Spinal cord (tissue), 10 donors: ENCODE measurements around the gene C14orf180. TPM values are rescaled to one million over a fixed set of nuclear protein-coding genes. Genes with fewer than 3 reads are reported as not detected.
A peak's percentile ranks its signal among the peaks of the same experiment; 100 is the strongest.

ENCODE experiments used
- DNase-seq, 6 donors: peaks; one replicate each; pipeline versions ENCODE4 v3.0.0 to v3.0.0-alpha.2; 2013 to 2015; ENCODE audit warnings: low spot score in 6 of 6, low read depth in 4 of 6
- H3K27ac ChIP-seq: one replicate; pipeline ENCODE4 v1.5.1; 2013; ENCODE audit warnings: low read depth, low read length, control low read depth
- H3K27me3 ChIP-seq: one replicate; pipeline ENCODE4 v1.6.1; 2013; ENCODE audit warnings: low read length; ENCODE audit not compliant: control insufficient read depth, insufficient read depth
- H3K36me3 ChIP-seq: one replicate; pipeline ENCODE4 v1.6.1; 2013; ENCODE audit warnings: low read length; ENCODE audit not compliant: control insufficient read depth, insufficient read depth
- H3K4me1 ChIP-seq: one replicate; pipeline ENCODE4 v1.6.1; 2013; ENCODE audit warnings: low read length; ENCODE audit not compliant: control insufficient read depth, insufficient read depth
- H3K4me3 ChIP-seq: one replicate; pipeline ENCODE4 v1.5.1; 2013; ENCODE audit warnings: low read depth, low read length, control low read depth
- H3K9me3 ChIP-seq: one replicate; pipeline ENCODE4 v1.6.1; 2013; ENCODE audit warnings: low read length; ENCODE audit not compliant: control insufficient read depth, insufficient read depth
- WGBS: methylation state at CpG from one replicate; pipeline ENCODE4 v1.1.5; 2013; ENCODE audit warnings: missing lambda C conversion rate; ENCODE audit not compliant: insufficient coverage; 5-methylcytosine and 5-hydroxymethylcytosine counted together
- polyA plus RNA-seq, 2 donors: library from polyadenylated mRNA; unstranded; fragments of 120-200 nt; gene quantifications; one replicate each; pipeline ENCODE4 v1.2.1, GENCODE V29; 2013; ENCODE audit not compliant: insufficient read length in 2 of 2
- total RNA-seq, 2 donors: library from RNA; depleted of rRNA in 1 of 2; stranded (reverse); fragments of 120-200 nt in 1 of 2; fragments of >200 nt in 1 of 2; gene quantifications; one replicate each; pipeline versions ENCODE4 v1.2.3 to v1.2.4, GENCODE V29; 2013 to 2014
- donor health status: healthy.

The C14orf180 gene
- total and polyA plus RNA-seq, 4 donors: 0.10 to 6.0 (median 0.24) TPM

GRCh38 chr14:104598039-104598909, 18.7 kb downstream of the C14orf180 start:
- H3K4me1 ChIP-seq: peaks cover 69% of the 10 kb centered on the region
- no peaks in the 10 kb centered on the region for H3K27me3 ChIP-seq
- H3K9me3 ChIP-seq: no peaks in the 10 kb centered on the region
- DNase-seq: peak in 2 of 6 donors; percentile 59 to 78
- peaks cover 61% of the 10 kb centered on the region for H3K36me3 ChIP-seq
- no peak overlapping the region for H3K27ac ChIP-seq
- 33% methylated on average over 18 of the region's 28 CpGs for WGBS
- no peak overlapping the region for H3K4me3 ChIP-seq

GRCh38 chr14:104598910-104599273, 19.3 kb downstream of the C14orf180 start:
- peaks cover 74% of the 10 kb centered on the region for H3K4me1 ChIP-seq
- no peak overlapping the region for H3K4me3 ChIP-seq
- no peak for DNase-seq
- H3K9me3 ChIP-seq: no peaks in the 10 kb centered on the region
- no peak overlapping the region for H3K27ac ChIP-seq
- WGBS: 43% methylated on average over 8 of the region's 12 CpGs
- peaks cover 55% of the 10 kb centered on the region for H3K36me3 ChIP-seq
- H3K27me3 ChIP-seq: no peaks in the 10 kb centered on the region

GRCh38 chr14:104599446-104599845, 19.9 kb downstream of the C14orf180 start:
- no peak for DNase-seq
- H3K36me3 ChIP-seq: peaks cover 51% of the 10 kb centered on the region
- H3K9me3 ChIP-seq: no peaks in the 10 kb centered on the region
- no peak overlapping the region for H3K27ac ChIP-seq
- peaks cover 75% of the 10 kb centered on the region for H3K4me1 ChIP-seq
- H3K27me3 ChIP-seq: no peaks in the 10 kb centered on the region
- WGBS: 93% methylated on average over 6 of the region's 7 CpGs
- H3K4me3 ChIP-seq: no peak overlapping the region

- H3K27ac ChIP-seq: no peak overlapping the region
- peaks cover 46% of the 10 kb centered on the region for H3K36me3 ChIP-seq
- peak; percentile 47 to 96 (median 76) for DNase-seq
- H3K9me3 ChIP-seq: no peaks in the 10 kb centered on the region
- peaks cover 80% of the 10 kb centered on the region for H3K4me1 ChIP-seq
- WGBS: 7% methylated on average over 14 of the region's 14 CpGs
- H3K4me3 ChIP-seq: no peak overlapping the region
- H3K27me3 ChIP-seq: peaks cover 4% of the 10 kb centered on the region
Observed at GRCh38 chr14:104600141-104600643, 20.6 kb downstream of the C14orf180 start.

GRCh38 chr14:104600805-104601204, 21.2 kb downstream of the C14orf180 start:
- DNase-seq: no peak
- Histone ChIP-seq H3K27me3 (peaks cover 6% of the 10 kb centered on the region), H3K36me3 (peaks cover 40% of the 10 kb centered on the region), H3K9me3 (no peaks in the 10 kb centered on the region), H3K27ac (no peak overlapping the region), H3K4me1 (peaks cover 82% of the 10 kb centered on the region), H3K4me3 (no peak overlapping the region)
- WGBS: 87% methylated on average over 8 of the region's 8 CpGs

- Histone ChIP-seq H3K36me3 (peaks cover 30% of the 10 kb centered on the region), H3K4me1 (peaks cover 82% of the 10 kb centered on the region), H3K27me3 (peaks cover 6% of the 10 kb centered on the region), H3K27ac (no peak overlapping the region), H3K9me3 (no peaks in the 10 kb centered on the region), H3K4me3 (no peak overlapping the region)
- DNase-seq: peak in 2 of 6 donors; percentile 62 to 71
- WGBS: 33% methylated on average over 8 of the region's 9 CpGs
Observed at GRCh38 chr14:104601786-104602185, 22.2 kb downstream of the C14orf180 start.

- Histone ChIP-seq H3K4me3 (no peak overlapping the region), H3K4me1 (peaks cover 77% of the 10 kb centered on the region)
Observed at GRCh38 chr14:104602315-104602932, 22.9 kb downstream of the C14orf180 start.

GRCh38 chr14:104602933-104603325, 23.4 kb downstream of the C14orf180 start:
- Histone ChIP-seq H3K27ac (no peak overlapping the region), H3K9me3 (no peaks in the 10 kb centered on the region), H3K27me3 (peaks cover 6% of the 10 kb centered on the region), H3K4me3 (no peak overlapping the region), H3K36me3 (peaks cover 19% of the 10 kb centered on the region), H3K4me1 (peaks cover 72% of the 10 kb centered on the region)
- no peak for DNase-seq
- 93% methylated on average over 3 of the region's 7 CpGs for WGBS

More at GRCh38 chr14:104602315-104602932, 22.9 kb downstream of the C14orf180 start:
- Histone ChIP-seq H3K27me3 (peaks cover 6% of the 10 kb centered on the region), H3K9me3 (no peaks in the 10 kb centered on the region), H3K27ac (no peak overlapping the region), H3K36me3 (peaks cover 24% of the 10 kb centered on the region)
- DNase-seq: no peak
- WGBS: 85% methylated on average over 10 of the region's 11 CpGs

GRCh38 chr14:104603711-104604401, 24.3 kb downstream of the C14orf180 start:
- Histone ChIP-seq H3K9me3 (no peaks in the 10 kb centered on the region), H3K4me3 (peak overlapping the region; percentile 31), H3K36me3 (peaks cover 15% of the 10 kb centered on the region), H3K27ac (no peak overlapping the region), H3K4me1 (peaks cover 62% of the 10 kb centered on the region), H3K27me3 (peaks cover 6% of the 10 kb centered on the region)
- peak in 2 of 6 donors; percentile 59 to 74 for DNase-seq
- WGBS: 17% methylated on average over 31 of the region's 32 CpGs
